ENCODE results near the gene IGF2BP1.
A peak's percentile ranks its signal among the peaks of the same experiment; 100 is the strongest.

DNA sequence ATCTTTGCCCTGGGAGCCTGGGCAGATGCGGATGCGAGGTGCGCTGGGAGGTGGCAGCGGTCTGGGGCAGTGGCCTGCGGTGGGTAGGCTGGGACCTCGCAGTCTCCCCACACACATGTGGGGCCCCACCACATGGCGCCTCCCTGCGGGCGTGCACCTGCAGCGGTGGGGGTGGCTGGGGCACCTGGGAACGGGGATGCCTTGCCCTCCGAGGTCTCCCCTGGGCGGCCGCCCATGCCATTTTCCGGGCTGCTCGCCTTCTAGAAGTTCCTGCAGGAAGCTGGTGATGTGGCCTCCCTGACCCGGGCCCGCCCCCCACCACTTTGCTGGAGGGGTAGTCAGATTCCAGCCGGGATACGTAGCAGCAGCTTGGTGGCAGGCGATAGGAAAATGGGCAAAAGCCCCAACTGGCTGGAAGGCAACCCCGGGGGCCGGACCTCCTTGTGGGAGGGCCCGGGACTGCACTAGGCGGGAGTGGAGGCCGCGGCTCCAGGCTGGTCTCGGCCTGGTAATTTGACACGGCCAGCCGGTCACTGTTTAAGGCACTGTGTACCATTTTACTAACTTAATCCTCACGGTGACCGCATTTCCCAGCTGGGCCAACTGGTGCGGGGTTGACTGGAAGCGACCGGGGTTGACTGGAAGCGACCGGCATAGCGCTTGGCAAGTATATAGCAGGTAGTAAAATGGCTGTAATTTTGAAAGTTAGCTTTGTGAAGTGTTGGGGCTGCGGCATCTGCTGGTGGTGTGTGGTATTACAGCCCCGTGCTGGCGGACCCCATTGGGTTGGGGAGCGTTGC lies 38.5 kb downstream of the IGF2BP1 start:
- TF ChIP-seq, protein P1, sequence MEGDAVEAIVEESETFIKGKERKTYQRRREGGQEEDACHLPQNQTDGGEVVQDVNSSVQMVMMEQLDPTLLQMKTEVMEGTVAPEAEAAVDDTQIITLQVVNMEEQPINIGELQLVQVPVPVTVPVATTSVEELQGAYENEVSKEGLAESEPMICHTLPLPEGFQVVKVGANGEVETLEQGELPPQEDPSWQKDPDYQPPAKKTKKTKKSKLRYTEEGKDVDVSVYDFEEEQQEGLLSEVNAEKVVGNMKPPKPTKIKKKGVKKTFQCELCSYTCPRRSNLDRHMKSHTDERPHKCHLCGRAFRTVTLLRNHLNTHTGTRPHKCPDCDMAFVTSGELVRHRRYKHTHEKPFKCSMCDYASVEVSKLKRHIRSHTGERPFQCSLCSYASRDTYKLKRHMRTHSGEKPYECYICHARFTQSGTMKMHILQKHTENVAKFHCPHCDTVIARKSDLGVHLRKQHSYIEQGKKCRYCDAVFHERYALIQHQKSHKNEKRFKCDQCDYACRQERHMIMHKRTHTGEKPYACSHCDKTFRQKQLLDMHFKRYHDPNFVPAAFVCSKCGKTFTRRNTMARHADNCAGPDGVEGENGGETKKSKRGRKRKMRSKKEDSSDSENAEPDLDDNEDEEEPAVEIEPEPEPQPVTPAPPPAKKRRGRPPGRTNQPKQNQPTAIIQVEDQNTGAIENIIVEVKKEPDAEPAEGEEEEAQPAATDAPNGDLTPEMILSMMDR (IDR thresholded peaks at IDR 0.05) = peak; percentile 65 to 84 (median 75)
- TF ChIP-seq POLR2A (IDR thresholded peaks at IDR 0.05) = no peak

Data from adrenal gland (tissue), 5 donors.